ENCODE data around the gene TMEM217. TPM values are rescaled to one million over a fixed set of nuclear protein-coding genes. Genes with fewer than 3 reads are reported as not detected.

Gene TMEM217
- total and polyA plus RNA-seq, 2 of the 4 experiments (the other 2 are of a cell fraction) = 1.4 to 3.5 TPM

- no peak overlapping the region for H2BK15ac ChIP-seq (ENCODE audit: low read depth, low read length)
- no peak overlapping the region for H3K27ac ChIP-seq (ENCODE audit: insufficient read depth, low read length)
- H3K4me3 ChIP-seq (ENCODE audit: insufficient read depth, low read depth, low read length) = no peak overlapping the region
- POLR2A ChIA-PET (ENCODE audit: unreplicated experiment) = no interaction called here
- no peak overlapping the region for H4K91ac ChIP-seq (ENCODE audit: insufficient read depth, low read depth, low read length)
- no peaks in the 10 kb centered on the region for H3K4me1 ChIP-seq (ENCODE audit: control insufficient read depth, insufficient read depth, low read length)
- no peak overlapping the region for H2BK5ac ChIP-seq (ENCODE audit: low read depth, low read length, poor library complexity, severe bottlenecking)
- CTCF ChIA-PET = interaction anchor here (0.9 kb wide), 1 partner anchor 136 kb away, joined by 3 read pairs; no protein-coding TSS in a partner anchor
- intact Hi-C loops (cut with micrococcal nuclease) = no loop called here
- H2BK20ac ChIP-seq (ENCODE audit: low read depth, low read length) = no peak overlapping the region
- H3K56ac ChIP-seq (ENCODE audit: extremely low read depth, insufficient read depth, low read length) = no peak overlapping the region
- H3K27me3 ChIP-seq (ENCODE audit: control insufficient read depth, insufficient read depth, low read length) = no peaks in the 10 kb centered on the region
- BruUV-seq (replicated peaks) = no TSS peak
- in situ Hi-C loops (cut with MboI; ENCODE audit: low sequenced_read_pairs) = no loop called here
- no peaks in the 10 kb centered on the region for H4K20me1 ChIP-seq (ENCODE audit: insufficient read depth, low read length)
- H3K14ac ChIP-seq (replicated peaks; ENCODE audit: low read depth, low read length) = no peak overlapping the region
- no peak overlapping the region for H2BK120ac ChIP-seq (ENCODE audit: low read depth, low read length)
- 100% methylated on average over 4 of the region's 4 CpGs; no CpG with 5 or more reads in 1 of the 2 experiments for WGBS, 2 experiments (ENCODE audit: extremely low coverage in 2 of 2, insufficient read length in 1 of 2)
- H3K23ac ChIP-seq (ENCODE audit: low read depth, low read length) = no peak overlapping the region
- H3K4ac ChIP-seq (ENCODE audit: low read depth, low read length) = no peak overlapping the region
- no peak overlapping the region for H3K9ac ChIP-seq (ENCODE audit: low read depth, low read length)
- H4K5ac ChIP-seq (ENCODE audit: low read depth, low read length) = no peak overlapping the region
- no peak overlapping the region for H3K4me2 ChIP-seq (ENCODE audit: low read depth, low read length)
- no peak overlapping the region for H4K8ac ChIP-seq (ENCODE audit: low read depth in 2 of 2, low read length in 2 of 2)
- 0 out of 4 replicates have a peak, but pooled peaks cover 0 to 6% of the 10 kb centered on the region in 2 experiments for H3K79me1 ChIP-seq (ENCODE audit: low read depth in 1 of 2, low read length in 2 of 2)
- no peak overlapping the region for H2AFZ ChIP-seq (replicated peaks; ENCODE audit: low read length, poor library complexity)
- peaks cover 20% of the 10 kb centered on the region for H3K36me3 ChIP-seq (ENCODE audit: control insufficient read depth, insufficient read depth, low read length)
- H3K9me1 ChIP-seq (ENCODE audit: insufficient read depth, low read length) = peaks cover 3% of the 10 kb centered on the region; the same call in 1 of the 2 replicates
- peak; percentile 62 for TF ChIP-seq CEBPB (IDR thresholded peaks at IDR 0.05; ENCODE audit: low read depth, low read length)
- no peak for TF ChIP-seq MAZ (IDR thresholded peaks at IDR 0.05; ENCODE audit: borderline replicate concordance, low read depth, low read length)
- no peaks in the 10 kb centered on the region for H3K9me3 ChIP-seq (ENCODE audit: control insufficient read depth, insufficient read depth, low read length)
- dilution Hi-C loops (cut with HindIII; ENCODE audit: low sequenced_read_pairs, unreplicated experiment) = no loop called here
- H3K18ac ChIP-seq (ENCODE audit: low read depth, low read length) = no peak overlapping the region
- ATAC-seq (ENCODE audit: low read depth) (no peak), DNase-seq (no peak)
- no peak overlapping the region for H2AK9ac ChIP-seq (replicated peaks; ENCODE audit: low read depth, low read length, poor library complexity)
- H2AK5ac ChIP-seq (ENCODE audit: low read depth, low read length) = no peak overlapping the region
Observed at GRCh38 chr6:37299990-37300389, 42.0 kb upstream of the TMEM217 start.

All from IMR-90 (cell line).